Activated T-cell treated with anti-CD3 and anti-CD28 coated beads for 48 hours (primary cell): ENCODE data around the gene HIPK2.

Source experiments
- DNase-seq: peaks from one replicate; pipeline ENCODE4 v3.0.0-alpha.2; 2020; ENCODE audit warnings: low read depth

Gene HIPK2

DNA sequence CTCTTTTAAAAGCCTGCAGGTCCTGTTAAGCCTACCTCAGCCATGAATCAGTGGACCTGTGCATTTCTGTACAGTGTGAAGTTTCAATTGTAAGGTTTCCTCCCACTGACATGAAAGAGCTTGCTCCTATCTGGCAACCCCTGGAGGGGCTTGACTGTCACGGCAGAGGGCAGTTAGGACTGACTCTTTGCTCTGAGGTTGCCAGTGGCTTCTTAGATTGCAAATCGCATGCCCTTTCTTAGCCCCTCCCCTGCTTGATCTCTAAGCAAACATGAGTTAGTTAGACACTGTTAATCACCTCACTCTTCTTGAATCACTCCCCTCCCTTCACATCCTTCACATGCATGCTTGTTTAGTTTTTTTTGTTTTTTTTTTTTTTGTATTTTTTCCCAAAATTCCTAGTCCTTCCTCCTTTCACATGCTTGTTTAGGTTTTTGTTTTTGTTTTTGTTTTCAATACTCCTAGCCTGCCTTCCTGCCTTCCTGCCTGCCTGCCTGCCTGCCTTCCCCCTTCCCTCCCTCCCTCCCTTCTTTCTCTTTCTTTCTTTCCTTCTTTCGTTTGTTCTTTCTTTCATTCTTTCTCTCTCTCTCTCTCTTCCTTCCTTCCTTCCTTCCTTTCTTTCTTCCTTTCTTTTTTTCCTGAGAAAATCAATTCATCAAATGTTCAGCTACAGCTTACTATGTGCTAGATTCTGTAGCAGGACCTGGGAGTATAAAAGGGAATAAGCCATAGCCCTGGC lies 6.0 kb upstream of the HIPK2 start:
- no peak for DNase-seq

GRCh38 chr7:139782932-139783331 lies 5.1 kb upstream of the HIPK2 start:
- no peak for DNase-seq

GRCh38 chr7:139777133-139777891 lies 486 bp downstream of the HIPK2 start:
- DNase-seq, result no peak

DNA sequence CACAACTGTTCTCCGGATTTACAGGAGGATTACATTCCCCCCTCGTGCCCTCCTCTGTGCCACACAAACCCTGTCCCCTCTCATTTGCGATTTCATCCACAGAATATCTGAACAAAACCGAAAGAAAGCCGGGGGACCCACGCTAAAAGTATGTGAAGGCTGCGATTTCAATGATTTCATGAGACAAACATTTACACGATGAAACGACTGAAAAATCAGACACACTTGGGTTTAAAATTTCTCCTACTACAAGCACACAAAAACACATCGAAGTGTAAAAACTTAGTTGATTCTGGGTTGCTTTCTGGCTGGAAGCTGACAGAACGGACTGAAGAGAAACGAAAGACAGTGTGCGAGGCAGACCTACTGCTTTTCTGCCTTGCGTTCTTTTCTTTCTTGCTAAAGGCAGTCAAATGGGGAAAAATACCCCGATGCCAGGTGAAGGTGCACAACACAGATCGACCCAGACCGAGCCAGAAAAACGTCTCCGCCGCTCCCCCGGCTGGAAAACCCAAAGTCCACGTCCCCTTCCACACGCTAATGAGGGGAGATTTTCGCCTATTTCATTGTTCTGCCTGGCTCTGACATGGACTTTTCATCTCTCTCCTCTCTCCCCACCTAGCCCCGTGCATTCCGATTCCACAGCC lies 1.2 kb downstream of the HIPK2 start:
- no peak for DNase-seq

- DNase-seq, result no peak
These were observed 1.9 kb downstream of the HIPK2 start for GRCh38 chr7:139775829-139776266.

DNA sequence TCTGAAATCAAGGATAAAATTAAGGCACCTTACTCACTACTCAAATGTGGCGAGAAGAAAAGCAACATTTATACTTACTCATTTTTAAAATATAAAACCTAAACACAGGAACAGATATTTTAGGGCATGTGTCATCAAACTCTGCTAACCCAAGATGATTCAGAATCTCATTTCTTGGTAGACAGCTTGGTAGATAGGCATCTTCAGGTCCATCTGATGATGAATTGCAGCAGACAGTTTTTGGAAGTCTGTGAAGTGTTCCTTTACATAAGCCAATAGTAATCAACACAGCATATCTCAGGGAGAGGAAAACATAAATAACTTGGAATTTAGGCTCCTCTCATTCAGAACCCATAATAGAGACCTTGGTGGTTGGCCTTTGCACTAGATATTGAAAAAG lies 3.4 kb downstream of the HIPK2 start:
- DNase-seq, result no peak

- no peak for DNase-seq
These were observed 4.4 kb downstream of the HIPK2 start for GRCh38 chr7:139773371-139773770.

- no peak for DNase-seq
These were observed 4.9 kb downstream of the HIPK2 start for GRCh38 chr7:139772873-139773272.

DNA sequence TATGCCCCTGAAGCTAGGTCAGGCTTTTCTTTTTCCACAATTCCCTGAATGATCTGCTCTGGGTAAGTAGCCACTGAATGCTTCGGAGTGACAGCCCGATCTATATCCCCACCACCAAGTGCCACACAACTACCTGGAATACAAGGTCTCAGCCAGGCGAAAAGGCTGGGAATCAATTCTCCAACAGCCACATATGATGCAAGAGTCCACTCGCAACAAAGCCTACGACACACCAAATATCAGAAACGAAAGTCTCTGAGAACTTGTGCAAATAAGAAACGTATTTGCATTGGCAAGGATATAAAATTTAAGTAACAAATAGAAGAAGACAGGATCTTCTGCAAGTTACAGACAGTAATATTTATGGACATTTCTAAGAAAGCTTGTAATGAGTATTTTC lies 5.7 kb downstream of the HIPK2 start:
- DNase-seq, result no peak

DNA sequence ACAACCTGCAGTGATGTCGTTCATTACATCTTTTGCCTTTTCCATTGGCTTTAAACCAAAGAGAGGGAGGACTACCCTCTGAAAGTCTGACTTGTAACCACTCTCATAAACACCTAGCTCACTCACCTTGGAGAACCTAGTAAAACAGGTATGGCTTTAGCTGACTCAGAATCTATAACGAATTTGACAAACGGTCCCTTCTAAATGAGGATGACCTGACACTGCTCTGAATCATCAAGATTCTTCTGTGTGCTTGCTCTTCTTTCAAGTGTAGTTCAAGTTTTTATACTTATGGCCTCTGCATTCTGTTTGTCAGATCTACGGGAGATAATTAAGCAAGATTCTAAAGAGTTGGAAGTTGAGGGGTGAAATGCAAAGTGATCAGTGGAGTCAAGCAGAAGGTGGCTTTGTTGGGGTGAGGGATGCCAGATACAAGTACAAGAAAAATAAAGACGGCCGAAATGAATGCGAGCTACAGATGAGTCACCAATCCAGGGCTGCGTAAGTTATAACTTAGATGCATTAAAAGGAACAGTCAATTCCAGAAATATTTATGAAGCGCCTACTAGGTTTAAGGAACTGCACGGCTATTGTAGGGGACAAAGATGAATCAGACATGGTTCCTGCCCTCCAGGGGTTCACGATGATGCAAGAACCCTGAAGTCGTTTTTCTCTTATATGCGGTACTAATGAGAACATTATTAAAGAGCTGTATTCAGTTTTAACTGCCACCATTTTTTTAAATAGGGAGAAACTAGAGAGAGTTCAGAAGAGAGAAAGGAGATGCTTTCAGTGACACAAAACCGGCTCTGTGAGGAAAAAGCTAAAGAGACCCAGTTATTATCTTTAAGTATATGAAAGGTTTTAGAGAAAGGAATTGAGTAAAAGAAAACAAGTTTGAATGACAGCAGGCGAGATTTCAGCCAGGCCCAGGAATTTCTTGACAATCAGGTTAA lies 6.5 kb downstream of the HIPK2 start:
- no peak for DNase-seq

DNA sequence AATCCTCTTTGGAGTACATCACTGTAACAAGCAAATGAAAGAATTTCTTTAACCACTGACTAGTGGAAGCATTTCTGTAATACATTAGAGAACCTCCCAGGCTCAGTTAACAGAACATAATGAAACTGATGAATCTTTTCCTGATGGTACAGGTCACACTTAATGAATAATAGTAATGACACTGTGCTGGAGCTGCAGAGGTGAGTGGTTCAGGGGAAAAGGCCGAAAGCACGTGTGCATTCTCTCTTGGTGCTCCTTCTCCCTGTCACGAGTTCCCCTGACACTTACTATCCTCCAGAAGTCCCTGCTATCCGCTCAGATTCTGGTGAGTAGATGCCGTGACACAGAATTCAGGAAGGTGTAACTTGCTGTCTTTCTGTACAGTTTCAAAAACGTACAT lies 8.0 kb downstream of the HIPK2 start:
- DNase-seq, result no peak

- DNase-seq, result no peak
These were observed 8.7 kb downstream of the HIPK2 start for GRCh38 chr7:139769066-139769465.

GRCh38 chr7:139768249-139768824 lies 9.5 kb downstream of the HIPK2 start:
- no peak for DNase-seq

- no peak for DNase-seq
These were observed 10.2 kb downstream of the HIPK2 start for GRCh38 chr7:139767561-139767982.

DNA sequence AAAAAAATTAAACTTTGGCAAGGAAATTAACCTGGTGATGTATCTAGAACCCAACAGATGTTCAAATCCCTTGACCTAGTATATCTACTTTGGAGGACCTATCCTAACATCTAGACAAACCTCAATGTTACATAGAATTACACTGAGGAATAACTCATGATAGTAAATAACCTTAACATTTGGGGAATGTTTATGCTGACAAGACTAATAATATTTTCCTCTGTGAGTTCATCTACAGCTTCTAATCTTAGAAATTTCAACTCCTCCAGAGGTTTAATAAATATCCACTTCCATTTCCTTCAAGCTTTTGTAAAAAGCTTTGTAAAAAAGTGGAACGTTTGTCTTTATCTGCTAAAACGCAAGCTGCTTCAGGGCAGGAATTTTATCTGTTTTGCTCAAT lies 12.7 kb downstream of the HIPK2 start:
- no peak for DNase-seq

DNA sequence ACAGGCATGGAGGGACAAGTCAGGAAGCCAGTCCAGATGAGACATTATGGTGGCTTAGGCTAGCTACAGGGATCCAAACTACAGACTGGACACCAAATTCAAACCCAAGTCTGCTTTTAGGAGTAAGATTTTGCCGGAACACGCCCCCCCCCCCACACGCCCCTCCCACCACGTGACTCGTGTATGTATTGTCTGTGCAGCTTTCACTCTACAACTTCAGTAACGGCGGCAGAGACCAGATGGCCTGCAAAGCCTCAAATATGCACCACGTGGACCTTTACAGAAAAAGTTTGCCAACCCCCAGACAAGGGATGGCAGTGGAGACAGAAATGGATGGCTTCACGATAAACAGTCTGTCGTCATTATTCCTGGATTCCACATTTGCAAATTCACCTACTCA lies 14.5 kb downstream of the HIPK2 start:
- no peak for DNase-seq

DNA sequence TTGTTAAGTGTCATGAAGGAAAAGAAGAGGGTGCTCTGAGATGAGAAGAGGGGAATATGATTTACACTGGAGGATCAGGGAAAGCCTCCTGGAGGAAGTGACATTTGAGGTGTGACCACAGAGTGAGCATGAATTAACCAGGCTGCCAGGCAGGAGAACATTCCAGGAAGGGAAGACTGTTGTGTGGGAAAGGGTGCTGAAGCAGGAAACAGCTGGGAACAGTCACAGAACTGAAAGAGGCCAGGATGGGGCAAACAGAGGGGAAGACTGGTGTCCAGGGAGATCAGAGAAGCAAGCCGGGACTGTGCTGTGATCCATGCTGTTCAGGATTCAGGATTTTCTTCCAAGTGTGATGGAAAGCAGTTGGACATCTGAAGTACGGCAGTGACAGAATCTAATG lies 14.9 kb downstream of the HIPK2 start:
- no peak for DNase-seq

GRCh38 chr7:139758388-139758787 lies 19.4 kb downstream of the HIPK2 start:
- no peak for DNase-seq

GRCh38 chr7:139757968-139758367 lies 19.8 kb downstream of the HIPK2 start:
- DNase-seq, result no peak

GRCh38 chr7:139753693-139754111 lies 24.1 kb downstream of the HIPK2 start:
- DNase-seq, result no peak

DNA sequence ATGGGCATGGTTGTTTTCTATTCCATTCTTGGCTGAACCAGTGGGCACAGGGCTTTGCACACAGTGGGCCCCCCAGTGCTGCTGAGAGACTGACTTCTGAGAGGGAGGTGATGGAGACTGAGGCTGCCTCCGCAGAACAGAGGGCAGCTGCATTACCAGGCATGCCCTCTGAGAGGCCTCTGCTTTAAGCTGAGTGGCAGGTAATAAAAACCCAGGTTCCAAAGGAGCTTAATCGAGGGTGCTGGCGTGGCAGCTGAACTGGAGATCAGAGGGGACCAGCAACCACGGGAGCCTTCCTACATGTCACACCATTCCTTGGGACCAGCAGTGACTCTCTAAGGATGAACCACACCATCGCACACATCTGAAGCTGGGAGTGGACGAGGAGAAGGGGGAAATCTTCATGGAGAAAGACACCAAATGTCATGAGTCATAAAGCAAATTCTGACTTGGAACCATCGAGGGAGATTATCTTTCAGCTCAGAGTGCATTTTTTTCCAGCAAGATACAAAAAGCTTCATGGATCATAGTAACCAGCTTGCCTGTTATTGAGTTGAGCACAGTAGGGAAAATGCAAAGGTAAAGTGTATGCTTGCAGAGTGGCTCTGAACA lies 24.6 kb downstream of the HIPK2 start:
- no peak for DNase-seq
